Tibial nerve (tissue), 4 donors: ENCODE data around the gene TRPV5. TPM values are rescaled to one million over a fixed set of nuclear protein-coding genes. Genes with fewer than 3 reads are reported as not detected.

Experiments
- DNase-seq, 2 donors: peaks; one replicate each; pipeline ENCODE4 v3.0.0-alpha.2; 2019; ENCODE audit warnings: low spot score in 2 of 2
- H3K27ac ChIP-seq, 4 donors: fragments of 200-600 bp; sonication (generic) in 3 of 4; one replicate each; pipeline ENCODE4 v1.5.1; 2017 to 2019; ENCODE audit warnings: mild to moderate bottlenecking in 1 of 4
- H3K27me3 ChIP-seq, 2 donors: fragments of 200-600 bp; sonication (generic) in 1 of 2; one replicate each; pipeline versions ENCODE4 v1.5.1 to v1.6.0; 2017 to 2019
- H3K36me3 ChIP-seq, 3 donors: fragments of 200-600 bp; sonication (generic); one replicate each; pipeline ENCODE4 v1.5.1; 2018 to 2019
- H3K4me1 ChIP-seq, 4 donors: fragments of 200-600 bp; sonication (generic) in 3 of 4; one replicate each; pipeline ENCODE4 v1.5.1; 2017 to 2019
- H3K4me3 ChIP-seq, 4 donors: fragments of 200-600 bp; sonication (generic) in 3 of 4; one replicate each; pipeline ENCODE4 v1.5.1; 2017 to 2019; ENCODE audit warnings: mild to moderate bottlenecking in 1 of 4, moderate library complexity in 1 of 4
- H3K9me3 ChIP-seq, 4 donors: fragments of 200-600 bp; sonication (generic) in 3 of 4; one replicate each; pipeline ENCODE4 v1.5.1; 2017 to 2019
- CTCF ChIP-seq, 5 experiments: fragments of 200-600 bp in 3 of 5; fragments of 450-650 bp in 2 of 5; sonication (generic) in 3 of 5; IDR thresholded peaks; one replicate each; pipeline ENCODE4 v1.5.1; 2016 to 2019; ENCODE audit warnings: antibody characterized with exemption in 5 of 5, mild to moderate bottlenecking in 3 of 5, moderate library complexity in 2 of 5
- EP300 ChIP-seq, 2 donors: sonication (generic); formaldehyde crosslinking; IDR thresholded peaks; one replicate each; pipeline ENCODE4 v1.6.1; 2017; ENCODE audit warnings: antibody characterized with exemption in 2 of 2, mild to moderate bottlenecking in 1 of 2
- POLR2A ChIP-seq, 2 donors: fragments of 450-650 bp; IDR thresholded peaks; one replicate each; pipeline ENCODE4 v1.6.1; 2017; ENCODE audit warnings: antibody characterized with exemption in 2 of 2, mild to moderate bottlenecking in 2 of 2, moderate library complexity in 2 of 2
- WGBS, 2 donors: methylation state at CpG; one replicate each; pipeline ENCODE4 v1.1.5; 2018; 5-methylcytosine and 5-hydroxymethylcytosine counted together
- total RNA-seq, 4 donors: library from RNA; depleted of rRNA; stranded (reverse); fragments of >200 nt; gene quantifications; one replicate each; pipeline ENCODE4 v1.1.0, GENCODE V29; 2016

The TRPV5 gene
- total RNA-seq, 4 donors from 2014 or later, result 0.20 to 0.21 TPM; not detected in 2

GRCh38 chr7:142860968-142861367 lies 72.6 kb downstream of the TRPV5 start:
- no peak overlapping the region for H3K4me3 ChIP-seq
- H3K27me3 ChIP-seq, result no peaks in the 10 kb centered on the region
- DNase-seq, result no peak
- H3K27ac ChIP-seq, result no peak overlapping the region
- H3K36me3 ChIP-seq, result peaks cover 0 to 24% (median 0%) of the 10 kb centered on the region in 3 donors
- TF ChIP-seq EP300 (IDR thresholded peaks at IDR 0.05) (no peak), CTCF (IDR thresholded peaks at IDR 0.05) (no peak), POLR2A (IDR thresholded peaks at IDR 0.05) (no peak)
- no peaks in the 10 kb centered on the region for H3K9me3 ChIP-seq
- peaks cover 0 to 31% (median 5%) of the 10 kb centered on the region in 4 donors for H3K4me1 ChIP-seq
- 82 to 86% methylated on average over 3 of the region's 3 CpGs for WGBS, 2 donors

- WGBS, 2 donors, result 19 to 25% methylated on average over 5 of the region's 5 CpGs
- peak; percentile 53 to 83 for DNase-seq
- peak overlapping the region in 1 of 4 donors; percentile 44 for H3K27ac ChIP-seq
Observed at GRCh38 chr7:142859829-142860228, 73.7 kb downstream of the TRPV5 start.

GRCh38 chr7:142859411-142859810 lies 74.1 kb downstream of the TRPV5 start:
- Histone ChIP-seq H3K4me3 (no peak overlapping the region), H3K27me3 (no peaks in the 10 kb centered on the region), H3K9me3 (no peaks in the 10 kb centered on the region), H3K36me3 (peaks cover 0 to 21% (median 0%) of the 10 kb centered on the region in 3 donors), H3K27ac (no peak overlapping the region), H3K4me1 (peaks cover 0 to 41% (median 14%) of the 10 kb centered on the region in 4 donors)
- no peak for TF ChIP-seq CTCF (IDR thresholded peaks at IDR 0.05)
- no peak for TF ChIP-seq EP300 (IDR thresholded peaks at IDR 0.05)
- no peak for TF ChIP-seq POLR2A (IDR thresholded peaks at IDR 0.05)
- DNase-seq, result no peak

More at GRCh38 chr7:142859829-142860228, 73.7 kb downstream of the TRPV5 start:
- peaks cover 0 to 41% (median 14%) of the 10 kb centered on the region in 4 donors for H3K4me1 ChIP-seq
- H3K27me3 ChIP-seq, result no peaks in the 10 kb centered on the region
- no peaks in the 10 kb centered on the region for H3K9me3 ChIP-seq
- no peak overlapping the region for H3K4me3 ChIP-seq
- TF ChIP-seq EP300 (IDR thresholded peaks at IDR 0.05), result peak in 1 of 2 donors; percentile 52
- no peak for TF ChIP-seq POLR2A (IDR thresholded peaks at IDR 0.05)
- TF ChIP-seq CTCF (IDR thresholded peaks at IDR 0.05), result no peak
- H3K36me3 ChIP-seq, result peaks cover 0 to 24% (median 0%) of the 10 kb centered on the region in 3 donors

Other genes starting within 250 kb of the TRPV5 start
- gene PRSS1, start 184.3 kb downstream of the TRPV5 start, total RNA-seq, result 10 to 100 TPM in 1 of 4 donors, 1 to 10 TPM in 3; 1.7 to 51.3 (median 4.8) TPM
- 10 to 100 TPM in 2 of 4 donors, 1 to 10 TPM in 2; 2.5 to 78.0 (median 12.0) TPM for gene PRSS2, start 162.8 kb downstream of the TRPV5 start, total RNA-seq
- gene EPHB6, start 78.7 kb downstream of the TRPV5 start, total RNA-seq, result 10 to 100 TPM in 3 of 4 donors, 1 to 10 TPM in 1; 6.9 to 84.3 (median 22.1) TPM
- under 1 TPM in 3 of 4 donors, not detected in 1; under 0.01 to 0.78 (median under 0.01) TPM for gene TRPV6, start 48.0 kb downstream of the TRPV5 start, total RNA-seq
- gene LLCFC1, start 5.7 kb upstream of the TRPV5 start, total RNA-seq, result not detected
- under 1 TPM; 0.59 to 0.87 (median 0.61) TPM for gene KEL, start 28.6 kb upstream of the TRPV5 start, total RNA-seq
- gene OR9A2, start 93.4 kb upstream of the TRPV5 start, total RNA-seq, result under 1 TPM in 2 of 4 donors, not detected in 2; 0.44 to 0.78 TPM
- not detected for gene OR6V1, start 118.6 kb upstream of the TRPV5 start, total RNA-seq
- gene PIP, start 198.3 kb upstream of the TRPV5 start, total RNA-seq, result not detected
- gene TAS2R39, start 249.7 kb upstream of the TRPV5 start, total RNA-seq, result not detected